SHP77 treated with DMSO at 0.1 percent for 48 hours (cell line): ENCODE results near the gene DDAH1.

Experiments used
- DNase-seq: peaks from one replicate; lab custom pipeline; 2025; lab: John Stamatoyannopoulos, UW

DDAH1 gene

GRCh38 chr1:85274969-85275453 is 189.9 kb downstream of the DDAH1 start:
- DNase-seq, result no peak

- no peak for DNase-seq
Observed at GRCh38 chr1:85273397-85273796, 191.6 kb downstream of the DDAH1 start.

GRCh38 chr1:85268801-85269585 is 196.0 kb downstream of the DDAH1 start:
- DNase-seq, result no peak
